ENCODE data around the gene GAK.

DNA sequence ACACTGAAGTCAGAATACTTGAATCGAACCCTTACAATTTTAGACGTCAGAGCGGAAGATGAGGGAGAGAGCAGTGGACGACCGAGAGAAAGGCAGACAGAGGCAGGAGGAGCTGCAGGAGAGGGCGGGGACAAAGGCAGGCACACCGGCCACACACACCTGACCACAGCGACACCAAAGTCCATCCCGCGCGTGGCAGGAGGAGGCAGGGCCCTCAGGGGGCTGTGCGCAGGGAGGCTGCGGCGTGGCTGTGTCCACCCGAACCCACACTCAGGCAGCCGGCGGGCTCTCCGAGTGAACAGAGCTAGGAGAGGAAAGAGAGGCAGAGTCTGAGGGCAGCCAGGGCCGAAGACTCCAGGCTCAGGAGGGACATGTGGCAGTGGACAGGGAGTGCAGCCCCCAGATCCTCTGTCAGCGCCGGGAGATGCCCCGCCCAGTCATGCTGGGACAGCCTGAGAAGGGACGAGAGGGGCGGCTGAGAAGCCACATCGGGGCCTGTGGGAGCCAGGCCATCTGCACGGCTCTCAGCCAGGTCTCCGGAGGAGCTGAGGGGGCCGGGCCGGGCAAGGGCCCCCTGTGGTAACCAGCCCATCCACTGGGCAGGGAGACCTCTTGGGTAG, 20.1 kb downstream of the GAK start:
- TF ChIP-seq, protein P1, sequence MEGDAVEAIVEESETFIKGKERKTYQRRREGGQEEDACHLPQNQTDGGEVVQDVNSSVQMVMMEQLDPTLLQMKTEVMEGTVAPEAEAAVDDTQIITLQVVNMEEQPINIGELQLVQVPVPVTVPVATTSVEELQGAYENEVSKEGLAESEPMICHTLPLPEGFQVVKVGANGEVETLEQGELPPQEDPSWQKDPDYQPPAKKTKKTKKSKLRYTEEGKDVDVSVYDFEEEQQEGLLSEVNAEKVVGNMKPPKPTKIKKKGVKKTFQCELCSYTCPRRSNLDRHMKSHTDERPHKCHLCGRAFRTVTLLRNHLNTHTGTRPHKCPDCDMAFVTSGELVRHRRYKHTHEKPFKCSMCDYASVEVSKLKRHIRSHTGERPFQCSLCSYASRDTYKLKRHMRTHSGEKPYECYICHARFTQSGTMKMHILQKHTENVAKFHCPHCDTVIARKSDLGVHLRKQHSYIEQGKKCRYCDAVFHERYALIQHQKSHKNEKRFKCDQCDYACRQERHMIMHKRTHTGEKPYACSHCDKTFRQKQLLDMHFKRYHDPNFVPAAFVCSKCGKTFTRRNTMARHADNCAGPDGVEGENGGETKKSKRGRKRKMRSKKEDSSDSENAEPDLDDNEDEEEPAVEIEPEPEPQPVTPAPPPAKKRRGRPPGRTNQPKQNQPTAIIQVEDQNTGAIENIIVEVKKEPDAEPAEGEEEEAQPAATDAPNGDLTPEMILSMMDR (IDR thresholded peaks at IDR 0.05): no peak
- TF ChIP-seq POLR2A (IDR thresholded peaks at IDR 0.05): no peak
